K562 (cell line): ENCODE data around the gene SCMH1. TPM values are rescaled to one million over a fixed set of nuclear protein-coding genes. Genes with fewer than 3 reads are reported as not detected.

ENCODE experiments used
- BCL6 ChIP-seq: fragments of 250-450 bp; sonication (Bioruptor Pico); IDR thresholded peaks from 2 replicates; pipeline ENCODE4 v1.4.0; 2020
- CCNT2 ChIP-seq: IDR thresholded peaks from 2 replicates; pipeline ENCODE4 v1.6.1; 2011; ENCODE audit warnings: borderline replicate concordance, low read depth, mild to moderate bottlenecking, moderate library complexity, mixed read lengths, low read length; ENCODE audit not compliant: insufficient read length; ENCODE audit errors: extremely low read depth
- CHD1 ChIP-seq: fragments of 200-600 bp; sonication (generic); IDR thresholded peaks from one replicate; pipeline ENCODE4 v1.6.1; 2012; ENCODE audit warnings: mild to moderate bottlenecking, moderate library complexity, low read length, inconsistent platforms
- CREB1 ChIP-seq, 2 experiments: sonication (generic) in 1 of 2; formaldehyde crosslinking in 1 of 2; IDR thresholded peaks; 2 replicates each; pipeline versions ENCODE4 v1.6.1 to v1.8.0; 2012 to 2022; ENCODE audit warnings: inconsistent platforms in 1 of 2, mild to moderate bottlenecking in 1 of 2, missing genetic modification reagents in 1 of 2, moderate library complexity in 1 of 2
- DACH1 ChIP-seq: fragments of 450-650 bp; IDR thresholded peaks from 2 replicates; pipeline ENCODE4 v1.6.1; 2018; ENCODE audit not compliant: partially characterized antibody
- MCM3 ChIP-seq: fragments of 450-650 bp; IDR thresholded peaks from 2 replicates; pipeline ENCODE4 v1.6.1; 2016
- MYNN ChIP-seq, 2 experiments: sonication (generic); formaldehyde crosslinking in 1 of 2; IDR thresholded peaks; 2 replicates each; pipeline versions ENCODE4 v1.5.0 to v1.6.1; 2016 to 2020; ENCODE audit warnings: antibody characterized with exemption in 1 of 2, missing genetic modification reagents in 1 of 2
- PREB ChIP-seq: sonication (generic); formaldehyde crosslinking; IDR thresholded peaks from 2 replicates; pipeline ENCODE4 v1.8.1; 2023; ENCODE audit warnings: mild to moderate bottlenecking, missing genetic modification reagents
- PTBP1 ChIP-seq: fragments of 200-400 bp; formaldehyde crosslinking; IDR thresholded peaks from 2 replicates; pipeline ENCODE4 v1.6.1; 2017; ENCODE audit warnings: low read depth, low read length
- PTRF ChIP-seq: fragments of 450-650 bp; IDR thresholded peaks from 2 replicates; pipeline ENCODE4 v1.6.1; 2016; ENCODE audit warnings: mild to moderate bottlenecking, missing genetic modification characterization, missing compliant biosample characterization
- SREBF1 ChIP-seq: fragments of 150-350 bp; IDR thresholded peaks from 2 replicates; pipeline ENCODE4 v1.6.1; 2014; ENCODE audit warnings: antibody characterized with exemption, low read depth, low read length, borderline replicate concordance
- U2AF1 ChIP-seq: fragments of 200-400 bp; formaldehyde crosslinking; optimal IDR thresholded peaks from 2 replicates; pipeline ENCODE3; 2017; ENCODE audit warnings: mild to moderate bottlenecking, low read depth, low read length, moderate library complexity
- ZNF311 ChIP-seq: fragments of 250-450 bp; sonication (Bioruptor Pico); IDR thresholded peaks from 2 replicates; pipeline ENCODE4 v1.4.0; 2020; ENCODE audit warnings: mild to moderate bottlenecking, moderate library complexity
- ZNF764 ChIP-seq: fragments of 250-450 bp; sonication (Bioruptor Pico); IDR thresholded peaks from 2 replicates; pipeline ENCODE4 v1.4.0; 2020; ENCODE audit warnings: low read depth, mild to moderate bottlenecking, moderate library complexity
- polyA plus RNA-seq, 8 experiments: library from polyadenylated mRNA; depleted of rRNA in 4 of 8; stranded (reverse) in 5 of 8; unstranded in 3 of 8; fragments of >200 nt; fragmentation: Nextera tagmentation in 2 of 8; fragmentation: Illumina TruSeq in 1 of 8; extraction: Ambion mirVana in 2 of 8; extraction: Trizol in 1 of 8; gene quantifications; 2 replicates each; pipeline versions ENCODE4 v1.2.1 to v1.2.3, GENCODE V29; 2011 to 2014; ENCODE audit warnings: inconsistent platforms in 1 of 8, missing spikeins in 1 of 8
- total RNA-seq, 7 experiments: library from RNA; depleted of rRNA in 6 of 7; stranded (reverse); fragments of >200 nt in 6 of 7; fragmentation: Illumina TruSeq in 2 of 7; extraction: Trizol in 2 of 7; gene quantifications; 2 replicates each; pipeline versions ENCODE4 v1.2.1 to v1.2.3, GENCODE V29; 2011 to 2021; ENCODE audit warnings: low replicate concordance in 1 of 7
- TF ChIP-seq, protein P1 (sequence below): fragments of 450-650 bp; IDR thresholded peaks from 2 replicates; pipeline ENCODE4 v1.6.1; 2016; ENCODE audit warnings: missing biosample characterization, missing genetic modification characterization
- TF ChIP-seq, protein P2 (sequence below): fragments of 450-650 bp; formaldehyde crosslinking; IDR thresholded peaks from 2 replicates; pipeline ENCODE4 v1.4.0; 2020; ENCODE audit warnings: mild to moderate bottlenecking, moderate library complexity
- TF ChIP-seq, protein P3 (sequence below), 2 experiments: fragments of 200-800 bp in 1 of 2; sonication (Bioruptor generic) in 1 of 2; sonication (generic) in 1 of 2; formaldehyde crosslinking in 1 of 2; IDR thresholded peaks in 1 of 2; conservative IDR thresholded peaks in 1 of 2; 2 replicates each; pipeline versions ENCODE4 v1.5.0 to v1.6.1; 2016 to 2020; ENCODE audit warnings: missing compliant biosample characterization in 1 of 2, missing genetic modification characterization in 1 of 2, missing genetic modification reagents in 1 of 2
- TF ChIP-seq, protein P4 (sequence below), 2 experiments: IDR thresholded peaks; 2 replicates each; pipeline ENCODE4 v1.6.1; 2012; ENCODE audit warnings: improper control_type of control experiment in 2 of 2, low read depth in 2 of 2, low read length in 2 of 2, borderline replicate concordance in 1 of 2

Gene SCMH1
- total and polyA plus RNA-seq, 9 of the 15 experiments (the other 6 are each of a cell fraction or from before 2014, with no cell fraction given): 8.5 to 37.0 (median 26.8) TPM

DNA sequence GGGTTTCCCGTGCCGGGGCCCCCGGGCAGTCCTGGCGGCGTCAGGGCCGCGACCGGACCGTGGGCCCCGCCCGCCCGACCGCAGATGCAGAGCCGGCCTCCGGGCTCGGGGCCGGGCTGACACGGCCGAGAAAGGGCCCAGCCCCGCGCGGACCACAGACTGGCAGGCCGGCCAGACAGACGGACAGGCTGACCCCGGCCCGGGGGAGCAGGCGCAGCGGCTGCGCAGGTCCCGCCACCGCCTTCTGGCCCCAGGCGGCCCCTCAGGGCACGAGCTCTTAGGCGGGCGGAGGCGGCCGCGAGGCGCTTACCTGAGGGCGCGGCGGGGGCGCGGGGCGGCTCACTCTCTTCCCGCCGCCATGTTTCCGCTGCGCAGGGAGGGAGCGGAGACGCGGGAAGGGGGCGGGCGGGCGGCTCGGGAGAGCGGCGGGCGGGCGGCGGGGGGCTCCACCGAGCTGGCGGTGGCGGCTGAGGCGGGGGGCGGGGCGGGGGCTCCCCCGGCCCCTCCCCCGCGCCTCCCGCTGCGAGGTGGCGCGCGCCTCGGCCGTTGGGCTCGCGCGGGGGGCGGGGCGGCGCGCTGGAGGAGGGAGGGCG, at the start of gene SCMH1 (continued):
- TF ChIP-seq SREBF1 (no peak), MYNN (IDR thresholded peaks at IDR 0.05) (no peak), MYNN (CRISPR knock-in tag; IDR thresholded peaks at IDR 0.05) (no peak), CHD1 (no peak), PREB (no peak), CREB1 (IDR thresholded peaks at IDR 0.05) (no peak; the same call in 1 of the 2 replicates), CREB1 (CRISPR knock-in tag; IDR thresholded peaks at IDR 0.05) (no peak), BCL6 (CRISPR knock-in tag) (no peak), PTRF (tag) (no peak), MCM3 (no peak), ZNF311 (CRISPR knock-in tag) (no peak), DACH1 (no peak), ZNF764 (CRISPR knock-in tag) (no peak), U2AF1 (peak; percentile 64), PTBP1 (no peak), CCNT2 (peak; percentile 38)
- TF ChIP-seq, protein P1, sequence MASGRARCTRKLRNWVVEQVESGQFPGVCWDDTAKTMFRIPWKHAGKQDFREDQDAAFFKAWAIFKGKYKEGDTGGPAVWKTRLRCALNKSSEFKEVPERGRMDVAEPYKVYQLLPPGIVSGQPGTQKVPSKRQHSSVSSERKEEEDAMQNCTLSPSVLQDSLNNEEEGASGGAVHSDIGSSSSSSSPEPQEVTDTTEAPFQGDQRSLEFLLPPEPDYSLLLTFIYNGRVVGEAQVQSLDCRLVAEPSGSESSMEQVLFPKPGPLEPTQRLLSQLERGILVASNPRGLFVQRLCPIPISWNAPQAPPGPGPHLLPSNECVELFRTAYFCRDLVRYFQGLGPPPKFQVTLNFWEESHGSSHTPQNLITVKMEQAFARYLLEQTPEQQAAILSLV (tag): no peak
- TF ChIP-seq, protein P2, sequence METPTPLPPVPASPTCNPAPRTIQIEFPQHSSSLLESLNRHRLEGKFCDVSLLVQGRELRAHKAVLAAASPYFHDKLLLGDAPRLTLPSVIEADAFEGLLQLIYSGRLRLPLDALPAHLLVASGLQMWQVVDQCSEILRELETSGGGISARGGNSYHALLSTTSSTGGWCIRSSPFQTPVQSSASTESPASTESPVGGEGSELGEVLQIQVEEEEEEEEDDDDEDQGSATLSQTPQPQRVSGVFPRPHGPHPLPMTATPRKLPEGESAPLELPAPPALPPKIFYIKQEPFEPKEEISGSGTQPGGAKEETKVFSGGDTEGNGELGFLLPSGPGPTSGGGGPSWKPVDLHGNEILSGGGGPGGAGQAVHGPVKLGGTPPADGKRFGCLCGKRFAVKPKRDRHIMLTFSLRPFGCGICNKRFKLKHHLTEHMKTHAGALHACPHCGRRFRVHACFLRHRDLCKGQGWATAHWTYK (CRISPR knock-in tag): no peak; the same call in 1 of the 2 replicates
- TF ChIP-seq, protein P3, sequence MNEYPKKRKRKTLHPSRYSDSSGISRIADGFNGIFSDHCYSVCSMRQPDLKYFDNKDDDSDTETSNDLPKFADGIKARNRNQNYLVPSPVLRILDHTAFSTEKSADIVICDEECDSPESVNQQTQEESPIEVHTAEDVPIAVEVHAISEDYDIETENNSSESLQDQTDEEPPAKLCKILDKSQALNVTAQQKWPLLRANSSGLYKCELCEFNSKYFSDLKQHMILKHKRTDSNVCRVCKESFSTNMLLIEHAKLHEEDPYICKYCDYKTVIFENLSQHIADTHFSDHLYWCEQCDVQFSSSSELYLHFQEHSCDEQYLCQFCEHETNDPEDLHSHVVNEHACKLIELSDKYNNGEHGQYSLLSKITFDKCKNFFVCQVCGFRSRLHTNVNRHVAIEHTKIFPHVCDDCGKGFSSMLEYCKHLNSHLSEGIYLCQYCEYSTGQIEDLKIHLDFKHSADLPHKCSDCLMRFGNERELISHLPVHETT (CRISPR knock-in tag; conservative IDR thresholded peaks at IDR 0.05 in 1 of 2, IDR thresholded peaks at IDR 0.05 in 1 of 2): peak in 1 of 2 experiments; percentile 59; a peak in 1 of 4 replicates
- TF ChIP-seq, protein P4, sequence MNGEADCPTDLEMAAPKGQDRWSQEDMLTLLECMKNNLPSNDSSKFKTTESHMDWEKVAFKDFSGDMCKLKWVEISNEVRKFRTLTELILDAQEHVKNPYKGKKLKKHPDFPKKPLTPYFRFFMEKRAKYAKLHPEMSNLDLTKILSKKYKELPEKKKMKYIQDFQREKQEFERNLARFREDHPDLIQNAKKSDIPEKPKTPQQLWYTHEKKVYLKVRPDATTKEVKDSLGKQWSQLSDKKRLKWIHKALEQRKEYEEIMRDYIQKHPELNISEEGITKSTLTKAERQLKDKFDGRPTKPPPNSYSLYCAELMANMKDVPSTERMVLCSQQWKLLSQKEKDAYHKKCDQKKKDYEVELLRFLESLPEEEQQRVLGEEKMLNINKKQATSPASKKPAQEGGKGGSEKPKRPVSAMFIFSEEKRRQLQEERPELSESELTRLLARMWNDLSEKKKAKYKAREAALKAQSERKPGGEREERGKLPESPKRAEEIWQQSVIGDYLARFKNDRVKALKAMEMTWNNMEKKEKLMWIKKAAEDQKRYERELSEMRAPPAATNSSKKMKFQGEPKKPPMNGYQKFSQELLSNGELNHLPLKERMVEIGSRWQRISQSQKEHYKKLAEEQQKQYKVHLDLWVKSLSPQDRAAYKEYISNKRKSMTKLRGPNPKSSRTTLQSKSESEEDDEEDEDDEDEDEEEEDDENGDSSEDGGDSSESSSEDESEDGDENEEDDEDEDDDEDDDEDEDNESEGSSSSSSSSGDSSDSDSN (IDR thresholded peaks at IDR 0.05; ENCODE audit: borderline replicate concordance in 1 of 2, low read depth in 2 of 2, low read length in 2 of 2): peak in 1 of 2 experiments; percentile 92; a peak in 3 of 4 replicates
